ENCODE measurements around the gene FOXC1. TPM values are rescaled to one million over a fixed set of nuclear protein-coding genes. Genes with fewer than 3 reads are reported as not detected.

Gene FOXC1
- total RNA-seq, 1 experiment from 2014 or later, result 6.7 TPM

DNA sequence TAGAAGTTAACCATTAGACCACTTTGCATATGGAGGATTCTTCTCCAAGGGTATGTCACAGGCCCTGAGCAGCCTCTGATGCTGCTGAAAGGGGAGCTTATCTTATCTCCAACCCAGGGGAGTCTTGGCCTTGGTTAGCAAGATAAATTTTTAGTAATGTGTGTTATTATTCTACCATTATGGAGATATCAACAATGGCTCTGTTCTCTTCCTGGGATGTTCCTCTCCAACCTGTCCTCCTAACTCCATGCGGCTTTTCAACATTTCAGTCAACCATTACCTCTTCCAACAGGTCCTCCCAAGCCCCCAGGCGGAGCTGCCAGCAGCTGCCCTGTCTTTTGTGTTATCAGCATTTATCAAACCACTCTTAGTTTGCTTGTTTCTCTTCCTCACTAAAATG is 48.4 kb upstream of the FOXC1 start:
- Histone ChIP-seq H3K4me3 (ENCODE audit: low read depth in 2 of 2, low read length in 2 of 2) (no peak overlapping the region), H3K9me3 (ENCODE audit: control insufficient read depth, insufficient read depth, low read depth, low read length) (no peaks in the 10 kb centered on the region), H3K36me3 (ENCODE audit: control insufficient read depth, insufficient read depth, low read length) (no peaks in the 10 kb centered on the region), H3K27ac (ENCODE audit: low read length) (no peak overlapping the region), H3K4me1 (ENCODE audit: control insufficient read depth, insufficient read depth, low read length) (no peaks in the 10 kb centered on the region), H3K27me3 (ENCODE audit: control insufficient read depth, insufficient read depth, low read length) (peaks cover 12% of the 10 kb centered on the region)
- CTCF ChIA-PET, result interaction anchor here (1.0 kb wide), 1 partner anchor 9 kb away, joined by 3 read pairs; no protein-coding TSS in a partner anchor
- BruUV-seq (replicated peaks), result no TSS peak
- ATAC-seq, result no peak
- no peak for DNase-seq (ENCODE audit: low read depth, low spot score)
- in situ Hi-C loops (cut with HindIII; ENCODE audit: low pct_unique_long_range_greater_than_20kb, low sequenced_read_pairs) (no loop called here), intact Hi-C loops (cut with micrococcal nuclease; ENCODE audit: unreplicated experiment) (no loop called here)
- TF ChIP-seq POLR2AphosphoS5 (IDR thresholded peaks at IDR 0.05; ENCODE audit: low read depth, low read length), result no peak
- no peak for TF ChIP-seq CTCF (IDR thresholded peaks at IDR 0.05)
- TF ChIP-seq SIN3A (IDR thresholded peaks at IDR 0.05; ENCODE audit: borderline replicate concordance, insufficient read depth, low read depth, low read length), result no peak
- TF ChIP-seq, protein P1, sequence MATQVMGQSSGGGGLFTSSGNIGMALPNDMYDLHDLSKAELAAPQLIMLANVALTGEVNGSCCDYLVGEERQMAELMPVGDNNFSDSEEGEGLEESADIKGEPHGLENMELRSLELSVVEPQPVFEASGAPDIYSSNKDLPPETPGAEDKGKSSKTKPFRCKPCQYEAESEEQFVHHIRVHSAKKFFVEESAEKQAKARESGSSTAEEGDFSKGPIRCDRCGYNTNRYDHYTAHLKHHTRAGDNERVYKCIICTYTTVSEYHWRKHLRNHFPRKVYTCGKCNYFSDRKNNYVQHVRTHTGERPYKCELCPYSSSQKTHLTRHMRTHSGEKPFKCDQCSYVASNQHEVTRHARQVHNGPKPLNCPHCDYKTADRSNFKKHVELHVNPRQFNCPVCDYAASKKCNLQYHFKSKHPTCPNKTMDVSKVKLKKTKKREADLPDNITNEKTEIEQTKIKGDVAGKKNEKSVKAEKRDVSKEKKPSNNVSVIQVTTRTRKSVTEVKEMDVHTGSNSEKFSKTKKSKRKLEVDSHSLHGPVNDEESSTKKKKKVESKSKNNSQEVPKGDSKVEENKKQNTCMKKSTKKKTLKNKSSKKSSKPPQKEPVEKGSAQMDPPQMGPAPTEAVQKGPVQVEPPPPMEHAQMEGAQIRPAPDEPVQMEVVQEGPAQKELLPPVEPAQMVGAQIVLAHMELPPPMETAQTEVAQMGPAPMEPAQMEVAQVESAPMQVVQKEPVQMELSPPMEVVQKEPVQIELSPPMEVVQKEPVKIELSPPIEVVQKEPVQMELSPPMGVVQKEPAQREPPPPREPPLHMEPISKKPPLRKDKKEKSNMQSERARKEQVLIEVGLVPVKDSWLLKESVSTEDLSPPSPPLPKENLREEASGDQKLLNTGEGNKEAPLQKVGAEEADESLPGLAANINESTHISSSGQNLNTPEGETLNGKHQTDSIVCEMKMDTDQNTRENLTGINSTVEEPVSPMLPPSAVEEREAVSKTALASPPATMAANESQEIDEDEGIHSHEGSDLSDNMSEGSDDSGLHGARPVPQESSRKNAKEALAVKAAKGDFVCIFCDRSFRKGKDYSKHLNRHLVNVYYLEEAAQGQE (IDR thresholded peaks at IDR 0.05; ENCODE audit: insufficient read depth in 1 of 2, low read depth in 2 of 2, low read length in 1 of 2), result no peak
- no peak for TF ChIP-seq TCF7L2 (IDR thresholded peaks at IDR 0.05; ENCODE audit: low read depth, low read length)
- POLR2A ChIA-PET, result no interaction called here

DNA sequence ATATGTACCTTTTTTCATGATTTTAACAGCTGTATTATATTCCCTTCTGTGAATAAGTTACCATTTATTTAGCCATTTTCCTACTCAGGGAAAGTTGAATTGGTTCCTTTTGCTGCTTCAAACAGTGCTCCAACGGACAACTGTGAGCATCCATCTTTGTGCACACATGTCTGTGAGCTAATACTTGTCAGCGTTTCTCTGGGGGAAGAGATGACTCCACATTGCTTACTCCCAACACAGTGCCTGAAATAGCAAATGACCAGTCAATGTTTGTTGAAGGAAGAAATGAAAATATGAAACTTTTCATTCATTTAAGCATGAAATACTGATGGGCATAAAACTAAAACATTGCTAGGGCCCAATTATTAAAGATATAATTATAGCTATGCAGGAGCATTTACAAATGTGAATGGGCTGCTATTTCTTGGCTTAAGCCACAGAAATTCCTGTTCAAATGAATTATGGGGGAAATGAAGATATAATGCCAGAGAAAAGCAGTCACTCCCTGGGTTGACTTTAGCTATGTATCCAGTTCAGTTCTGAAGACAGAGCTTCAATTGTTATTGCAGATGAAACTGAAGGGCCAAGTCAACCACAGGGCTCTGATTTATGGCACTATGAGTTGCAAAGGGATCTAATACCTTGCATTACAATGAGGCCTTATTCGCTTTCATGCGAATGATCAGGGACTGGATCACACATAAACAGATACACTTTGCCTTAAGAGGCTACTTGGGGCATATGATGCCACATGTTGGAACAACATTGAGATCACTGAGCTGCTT is 47.4 kb upstream of the FOXC1 start:
- Histone ChIP-seq H3K4me1 (ENCODE audit: control insufficient read depth, insufficient read depth, low read length) (no peaks in the 10 kb centered on the region), H3K4me3 (ENCODE audit: low read depth in 2 of 2, low read length in 2 of 2) (no peak overlapping the region), H3K27ac (ENCODE audit: low read length) (no peak overlapping the region), H3K9me3 (ENCODE audit: control insufficient read depth, insufficient read depth, low read depth, low read length) (no peaks in the 10 kb centered on the region), H3K36me3 (ENCODE audit: control insufficient read depth, insufficient read depth, low read length) (no peaks in the 10 kb centered on the region), H3K27me3 (ENCODE audit: control insufficient read depth, insufficient read depth, low read length) (peaks cover 9% of the 10 kb centered on the region)
- ATAC-seq (no peak), DNase-seq (ENCODE audit: low read depth, low spot score) (no peak)
- BruUV-seq (replicated peaks), result no TSS peak
- TF ChIP-seq TCF7L2 (IDR thresholded peaks at IDR 0.05; ENCODE audit: low read depth, low read length) (no peak), SIN3A (IDR thresholded peaks at IDR 0.05; ENCODE audit: borderline replicate concordance, insufficient read depth, low read depth, low read length) (no peak), POLR2AphosphoS5 (IDR thresholded peaks at IDR 0.05; ENCODE audit: low read depth, low read length) (no peak), CTCF (IDR thresholded peaks at IDR 0.05) (no peak)
- TF ChIP-seq, protein P1 (IDR thresholded peaks at IDR 0.05; ENCODE audit: insufficient read depth in 1 of 2, low read depth in 2 of 2, low read length in 1 of 2), result no peak
- in situ Hi-C loops (cut with HindIII; ENCODE audit: low pct_unique_long_range_greater_than_20kb, low sequenced_read_pairs), result no loop called here
- ChIA-PET POLR2A (no interaction called here), CTCF (interaction anchor here (1.0 kb wide), 1 partner anchor 10 kb away, joined by 3 read pairs; no protein-coding TSS in a partner anchor)
- intact Hi-C loops (cut with micrococcal nuclease; ENCODE audit: unreplicated experiment), result no loop called here

Measured in Panc1 (cell line).